ENCODE data around the gene RNU7-1.

- no peak for TF ChIP-seq CTCF (IDR thresholded peaks at IDR 0.05)
- TF ChIP-seq EHF (CRISPR knock-in tag; IDR thresholded peaks at IDR 0.05) = no peak
- TF ChIP-seq POLR2A (IDR thresholded peaks at IDR 0.05; ENCODE audit: low read length) = no peak
- no peak for TF ChIP-seq CEBPB (IDR thresholded peaks at IDR 0.05)
- TF ChIP-seq MYC (IDR thresholded peaks at IDR 0.05; ENCODE audit: borderline replicate concordance, low read length) = no peak
- no peak for TF ChIP-seq USF2 (IDR thresholded peaks at IDR 0.05)
- TF ChIP-seq RFX5 (IDR thresholded peaks at IDR 0.05) = no peak
- TF ChIP-seq CHD2 (IDR thresholded peaks at IDR 0.05; ENCODE audit: low read length, partially characterized antibody) = no peak
- no peak for TF ChIP-seq BHLHE40 (IDR thresholded peaks at IDR 0.05; ENCODE audit: low read depth, low read length)
- TF ChIP-seq JUN (IDR thresholded peaks at IDR 0.05) = no peak
- TF ChIP-seq CBX2 (IDR thresholded peaks at IDR 0.05; ENCODE audit: borderline replicate concordance, low read depth) = no peak
- no peak for TF ChIP-seq JUNB (IDR thresholded peaks at IDR 0.05)
Measured at GRCh38 chr12:6947615-6948014, 4.0 kb downstream of the RNU7-1 start.

Measured in A549 (cell line).